Nephron progenitor cell (in vitro differentiated cells): ENCODE results near the gene SPEF2.
"Not testable (repeated sequence)": the region's sequence is repeated elsewhere in the genome, so short reads cannot be mapped to it uniquely, and the experiment has no call there.

Experiments
- DNase-seq: peaks from one replicate; pipeline ENCODE4 v3.0.0; 2021
- H3K27ac Mint-ChIP-seq: 2 replicates; pipeline ENCODE4 v1.8.0; 2021; ENCODE audit warnings: mild to moderate bottlenecking, moderate library complexity, mixed read lengths
- H3K27me3 Mint-ChIP-seq: 2 replicates; pipeline ENCODE4 v1.8.0; 2021; ENCODE audit warnings: mild to moderate bottlenecking, low read depth, mixed read lengths; ENCODE audit not compliant: poor library complexity
- H3K36me3 Mint-ChIP-seq: 2 replicates; pipeline ENCODE4 v1.8.0; 2021; ENCODE audit warnings: low read depth, mixed read lengths
- H3K4me1 Mint-ChIP-seq: 2 replicates; pipeline ENCODE4 v1.8.0; 2021; ENCODE audit warnings: mixed read lengths
- H3K4me3 Mint-ChIP-seq: 2 replicates; pipeline ENCODE4 v1.8.0; 2021; ENCODE audit warnings: mild to moderate bottlenecking, moderate library complexity, mixed read lengths
- H3K9me3 Mint-ChIP-seq: 2 replicates; pipeline ENCODE4 v1.8.0; 2021; ENCODE audit warnings: mild to moderate bottlenecking, moderate library complexity, mixed read lengths
- TF ChIP-seq, protein P1 (sequence below): fragments of 200-600 bp; sonication (generic); IDR thresholded peaks from 2 replicates; pipeline ENCODE4 v1.5.0; 2021; ENCODE audit warnings: antibody characterized with exemption

SPEF2 gene

DNA sequence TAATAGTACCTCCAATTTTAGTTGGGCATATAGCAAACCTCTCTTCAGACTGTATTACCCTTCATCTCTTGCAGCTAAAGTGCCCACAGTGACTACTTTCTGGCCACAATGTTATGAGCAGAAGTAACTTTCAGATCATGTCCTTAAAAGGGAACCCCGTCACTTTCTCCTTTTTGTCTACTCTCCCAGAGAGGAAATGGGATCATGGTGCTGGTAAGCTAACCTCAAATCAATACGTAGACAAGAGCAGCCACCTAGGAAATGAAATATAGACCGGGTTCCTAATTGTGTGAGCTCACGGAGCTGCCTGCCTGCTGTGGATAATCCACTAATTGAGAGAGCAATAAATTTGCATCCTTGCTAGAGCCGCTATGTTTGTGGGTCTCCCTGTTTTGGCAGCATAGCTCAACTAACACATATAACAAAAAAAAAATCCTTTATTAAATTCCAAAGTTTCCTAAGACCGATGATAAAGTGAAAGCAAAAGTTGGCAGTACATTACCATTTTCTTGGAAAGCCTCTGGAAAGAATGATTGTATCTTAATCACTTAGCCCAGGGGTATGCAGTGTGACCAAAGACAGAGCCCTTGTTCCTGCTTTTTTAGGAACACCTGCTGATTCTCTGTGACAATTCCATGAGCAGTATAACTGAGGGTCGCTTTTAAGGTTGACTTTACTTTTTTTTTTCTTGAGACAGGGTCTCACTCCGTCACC, 233.5 kb downstream of the SPEF2 start:
- peaks cover 17% of the 10 kb centered on the region for H3K9me3 Mint-ChIP-seq
- H3K4me1 Mint-ChIP-seq: no peaks in the 10 kb centered on the region
- TF ChIP-seq, protein P1, sequence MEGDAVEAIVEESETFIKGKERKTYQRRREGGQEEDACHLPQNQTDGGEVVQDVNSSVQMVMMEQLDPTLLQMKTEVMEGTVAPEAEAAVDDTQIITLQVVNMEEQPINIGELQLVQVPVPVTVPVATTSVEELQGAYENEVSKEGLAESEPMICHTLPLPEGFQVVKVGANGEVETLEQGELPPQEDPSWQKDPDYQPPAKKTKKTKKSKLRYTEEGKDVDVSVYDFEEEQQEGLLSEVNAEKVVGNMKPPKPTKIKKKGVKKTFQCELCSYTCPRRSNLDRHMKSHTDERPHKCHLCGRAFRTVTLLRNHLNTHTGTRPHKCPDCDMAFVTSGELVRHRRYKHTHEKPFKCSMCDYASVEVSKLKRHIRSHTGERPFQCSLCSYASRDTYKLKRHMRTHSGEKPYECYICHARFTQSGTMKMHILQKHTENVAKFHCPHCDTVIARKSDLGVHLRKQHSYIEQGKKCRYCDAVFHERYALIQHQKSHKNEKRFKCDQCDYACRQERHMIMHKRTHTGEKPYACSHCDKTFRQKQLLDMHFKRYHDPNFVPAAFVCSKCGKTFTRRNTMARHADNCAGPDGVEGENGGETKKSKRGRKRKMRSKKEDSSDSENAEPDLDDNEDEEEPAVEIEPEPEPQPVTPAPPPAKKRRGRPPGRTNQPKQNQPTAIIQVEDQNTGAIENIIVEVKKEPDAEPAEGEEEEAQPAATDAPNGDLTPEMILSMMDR: no peak
- no peaks in the 10 kb centered on the region for H3K36me3 Mint-ChIP-seq
- no peaks in the 10 kb centered on the region for H3K27me3 Mint-ChIP-seq
- H3K27ac Mint-ChIP-seq: no peak overlapping the region
- DNase-seq: no peak
- no peak overlapping the region for H3K4me3 Mint-ChIP-seq

GRCh38 chr5:35852084-35852734, 234.5 kb downstream of the SPEF2 start:
- TF ChIP-seq, protein P1: no peak
- H3K9me3 Mint-ChIP-seq: peaks cover 6% of the 10 kb centered on the region
- no peaks in the 10 kb centered on the region for H3K36me3 Mint-ChIP-seq
- no peaks in the 10 kb centered on the region for H3K4me1 Mint-ChIP-seq
- H3K27me3 Mint-ChIP-seq: no peaks in the 10 kb centered on the region
- no peak for DNase-seq
- no peak overlapping the region for H3K27ac Mint-ChIP-seq
- no peak overlapping the region for H3K4me3 Mint-ChIP-seq

DNA sequence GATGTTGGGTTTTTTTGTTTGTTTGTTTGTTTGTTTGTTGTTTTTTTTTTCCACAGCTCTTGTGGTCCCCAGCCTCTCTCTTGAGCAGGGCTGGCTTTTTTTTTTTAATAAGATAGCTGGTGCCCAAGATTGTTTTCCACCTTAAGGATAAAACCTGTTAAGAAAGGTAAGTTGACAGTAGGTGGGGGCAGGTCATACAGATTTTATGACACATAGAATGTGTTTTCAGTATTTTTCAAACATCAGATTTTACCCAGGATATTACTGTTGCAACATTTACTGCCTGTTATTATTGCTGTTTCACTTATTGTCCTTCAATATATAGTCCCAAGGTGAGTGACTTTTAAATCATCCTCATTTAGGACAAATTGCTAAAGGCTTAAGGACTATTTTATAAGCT, 235.1 kb downstream of the SPEF2 start:
- Mint-ChIP-seq H3K9me3 (peaks cover under 1% of the 10 kb centered on the region), H3K27ac (no peak overlapping the region), H3K4me3 (no peak overlapping the region), H3K4me1 (no peaks in the 10 kb centered on the region), H3K36me3 (no peaks in the 10 kb centered on the region), H3K27me3 (no peaks in the 10 kb centered on the region)
- DNase-seq: no peak
- TF ChIP-seq, protein P1: no peak

GRCh38 chr5:35853631-35854030, 236.0 kb downstream of the SPEF2 start:
- H3K36me3 Mint-ChIP-seq: no peaks in the 10 kb centered on the region
- H3K27ac Mint-ChIP-seq: no peak overlapping the region
- no peak overlapping the region for H3K4me3 Mint-ChIP-seq
- H3K27me3 Mint-ChIP-seq: no peaks in the 10 kb centered on the region
- H3K9me3 Mint-ChIP-seq: no peaks in the 10 kb centered on the region
- no peaks in the 10 kb centered on the region for H3K4me1 Mint-ChIP-seq
- TF ChIP-seq, protein P1: no peak
- DNase-seq: no peak

- H3K9me3 Mint-ChIP-seq: no peaks in the 10 kb centered on the region
- no peaks in the 10 kb centered on the region for H3K4me1 Mint-ChIP-seq
- no peaks in the 10 kb centered on the region for H3K36me3 Mint-ChIP-seq
- H3K27me3 Mint-ChIP-seq: no peaks in the 10 kb centered on the region
- no peak for DNase-seq
- no peak overlapping the region for H3K27ac Mint-ChIP-seq
- H3K4me3 Mint-ChIP-seq: no peak overlapping the region
- TF ChIP-seq, protein P1: no peak
Measured at GRCh38 chr5:35854248-35854647, 236.6 kb downstream of the SPEF2 start.

GRCh38 chr5:35855187-35855586, 237.5 kb downstream of the SPEF2 start:
- DNase-seq: no peak
- H3K27me3 Mint-ChIP-seq: peaks cover 2% of the 10 kb centered on the region
- H3K4me1 Mint-ChIP-seq: no peaks in the 10 kb centered on the region
- H3K36me3 Mint-ChIP-seq: no peaks in the 10 kb centered on the region
- no peaks in the 10 kb centered on the region for H3K9me3 Mint-ChIP-seq
- H3K4me3 Mint-ChIP-seq: no peak overlapping the region
- H3K27ac Mint-ChIP-seq: no peak overlapping the region
- TF ChIP-seq, protein P1: no peak

DNA sequence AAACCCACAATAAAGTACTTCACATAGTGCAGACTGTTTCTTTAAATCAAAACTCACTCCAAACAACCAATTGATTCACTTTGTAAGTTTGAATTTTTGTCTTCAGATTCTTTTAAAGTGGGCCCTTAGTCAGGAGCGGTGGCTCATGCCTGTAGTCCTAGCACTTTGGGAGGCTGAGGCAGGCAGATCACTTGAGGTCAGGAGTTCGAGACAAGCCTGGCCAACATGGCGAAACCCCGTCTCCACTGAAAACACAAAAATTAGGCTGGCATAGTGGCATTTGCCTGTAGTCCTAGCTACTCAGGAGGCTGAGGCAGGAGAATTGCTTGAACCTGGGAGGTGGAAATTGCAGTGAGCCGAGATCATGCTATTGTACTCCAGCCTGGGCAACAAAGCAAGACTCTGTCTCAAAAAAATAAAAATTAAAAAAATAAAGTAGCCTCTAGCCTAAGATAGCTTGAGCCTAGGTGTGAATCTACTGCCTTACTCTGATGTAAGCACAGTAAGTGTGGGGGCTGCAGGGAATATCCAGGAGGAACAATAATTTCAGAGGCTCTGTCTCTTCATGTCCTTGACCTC, 238.6 kb downstream of the SPEF2 start:
- H3K36me3 Mint-ChIP-seq, DNase-seq, H3K9me3 Mint-ChIP-seq, H3K4me1 Mint-ChIP-seq, H3K4me3 Mint-ChIP-seq, H3K27me3 Mint-ChIP-seq, H3K27ac Mint-ChIP-seq: not testable (repeated sequence)
